NCI-H146 treated with DMSO at 0.1 percent for 48 hours (cell line): ENCODE results near the gene TM9SF1.
"Not testable (repeated sequence)": the region's sequence is repeated elsewhere in the genome, so short reads cannot be mapped to it uniquely, and the experiment has no call there.

Experiments
- DNase-seq: peaks from one replicate; lab custom pipeline; 2025; ENCODE audit not compliant: unreplicated experiment; lab: John Stamatoyannopoulos, UW

The TM9SF1 gene

DNA sequence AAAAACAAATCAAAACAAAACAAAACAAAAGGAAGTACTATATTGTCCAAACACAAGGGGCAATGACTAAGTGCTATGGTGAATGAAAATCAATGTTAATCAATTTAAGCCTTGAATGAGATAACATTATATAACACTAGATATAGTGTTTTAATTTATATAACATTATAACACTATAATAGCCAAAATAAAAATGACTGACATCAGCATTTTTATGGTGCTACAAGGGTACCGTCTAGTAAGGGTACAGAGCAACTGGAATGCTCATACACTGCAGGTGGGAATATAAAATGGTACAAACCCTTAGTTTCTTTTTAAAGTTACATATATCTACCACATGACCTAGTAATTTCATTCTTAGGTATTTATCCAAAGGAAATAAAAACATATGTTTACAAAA is 31.2 kb upstream of the TM9SF1 start:
- DNase-seq = no peak

DNA sequence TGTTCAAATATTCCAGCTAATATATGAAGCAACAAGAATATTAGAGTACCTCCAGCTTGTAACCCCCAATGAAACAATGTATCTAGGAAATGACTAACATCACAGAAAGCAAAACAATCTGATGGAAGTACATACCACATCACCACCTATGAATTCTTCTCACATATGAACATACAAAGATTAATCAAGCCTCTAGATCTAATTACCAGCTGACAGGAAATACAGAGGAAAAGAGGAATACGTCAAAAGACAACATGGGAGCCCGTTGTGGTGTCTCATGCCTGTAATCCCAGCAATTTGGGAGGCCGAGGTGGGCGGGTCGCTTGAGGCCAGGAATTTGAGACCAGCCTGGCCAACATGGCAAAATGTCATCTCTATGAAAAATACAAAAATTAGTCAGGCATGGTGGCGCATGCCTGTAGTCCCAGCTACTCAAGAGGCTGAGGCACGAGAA is 29.4 kb upstream of the TM9SF1 start:
- DNase-seq = no peak

GRCh38 chr14:24222987-24223386 is 27.7 kb upstream of the TM9SF1 start:
- DNase-seq = not testable (repeated sequence)

DNA sequence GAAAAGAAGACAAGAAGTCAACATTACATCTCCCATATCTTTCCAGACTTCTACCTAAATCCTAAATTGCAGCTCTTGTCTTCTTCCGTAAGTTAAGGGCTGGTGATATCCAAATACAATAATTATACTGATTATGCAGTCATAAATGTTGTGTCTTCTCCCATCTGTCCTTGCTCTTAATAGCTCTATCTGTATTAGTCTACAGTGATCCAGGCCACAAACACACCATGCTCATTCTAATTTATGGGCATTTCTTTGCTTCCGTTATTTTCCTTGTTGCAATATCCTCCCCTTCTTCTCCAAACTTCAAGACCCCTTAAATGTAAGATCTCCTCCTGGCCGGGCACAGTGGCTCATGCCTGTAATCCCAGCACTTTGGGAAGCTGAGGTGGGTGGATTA is 24.3 kb upstream of the TM9SF1 start:
- DNase-seq = no peak

- DNase-seq = no peak
These were observed 23.8 kb upstream of the TM9SF1 start for GRCh38 chr14:24219080-24219479.

- not testable (repeated sequence) for DNase-seq
These were observed 21.6 kb upstream of the TM9SF1 start for GRCh38 chr14:24216876-24217275.

- DNase-seq = no peak
These were observed 21.1 kb upstream of the TM9SF1 start for GRCh38 chr14:24216345-24216699.

GRCh38 chr14:24215495-24216344 is 20.5 kb upstream of the TM9SF1 start, which contains the start of gene MDP1:
TSS of gene MDP1 (minus strand) at chr14:24216066. CDS start at chr14:24215955, 111 bp downstream.
- DNase-seq = peak; percentile 73

DNA sequence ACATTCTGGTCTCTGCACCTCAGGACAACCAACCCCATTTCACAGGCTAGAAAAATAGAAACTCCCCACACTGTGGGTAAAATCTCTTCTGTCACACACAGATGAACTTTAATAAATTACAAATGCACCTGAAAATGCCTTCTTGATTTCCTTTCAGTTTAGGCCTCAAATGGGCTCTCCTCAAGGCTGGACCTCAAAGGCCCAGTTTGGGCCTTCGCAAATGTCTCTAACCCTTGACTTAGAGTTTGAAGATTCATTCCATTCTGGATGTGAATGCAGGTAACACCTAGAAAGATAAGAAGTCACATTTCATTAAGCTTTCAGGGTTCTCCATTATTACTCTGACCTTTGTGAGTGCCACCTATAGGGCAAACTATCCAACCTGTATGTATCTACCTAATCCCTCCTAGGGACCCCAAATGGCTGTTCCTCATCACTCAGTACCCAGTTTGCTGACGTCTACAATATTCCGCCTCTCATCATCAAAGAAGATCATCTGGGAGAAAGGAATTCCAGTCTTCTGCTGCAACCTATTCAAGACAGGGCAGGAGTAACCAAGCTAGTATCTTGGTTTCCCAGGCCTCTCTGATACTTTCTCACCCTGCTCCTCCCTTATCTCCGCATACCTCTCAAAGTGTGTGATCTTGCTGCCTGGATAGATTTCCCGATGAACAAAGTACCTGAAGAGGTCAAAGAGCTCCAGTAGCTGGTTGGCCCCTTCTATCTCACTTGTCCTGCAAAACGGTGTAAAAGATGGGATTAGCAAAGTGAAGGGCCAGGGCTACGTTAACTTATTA is 18.8 kb upstream of the TM9SF1 start:
- no peak for DNase-seq

DNA sequence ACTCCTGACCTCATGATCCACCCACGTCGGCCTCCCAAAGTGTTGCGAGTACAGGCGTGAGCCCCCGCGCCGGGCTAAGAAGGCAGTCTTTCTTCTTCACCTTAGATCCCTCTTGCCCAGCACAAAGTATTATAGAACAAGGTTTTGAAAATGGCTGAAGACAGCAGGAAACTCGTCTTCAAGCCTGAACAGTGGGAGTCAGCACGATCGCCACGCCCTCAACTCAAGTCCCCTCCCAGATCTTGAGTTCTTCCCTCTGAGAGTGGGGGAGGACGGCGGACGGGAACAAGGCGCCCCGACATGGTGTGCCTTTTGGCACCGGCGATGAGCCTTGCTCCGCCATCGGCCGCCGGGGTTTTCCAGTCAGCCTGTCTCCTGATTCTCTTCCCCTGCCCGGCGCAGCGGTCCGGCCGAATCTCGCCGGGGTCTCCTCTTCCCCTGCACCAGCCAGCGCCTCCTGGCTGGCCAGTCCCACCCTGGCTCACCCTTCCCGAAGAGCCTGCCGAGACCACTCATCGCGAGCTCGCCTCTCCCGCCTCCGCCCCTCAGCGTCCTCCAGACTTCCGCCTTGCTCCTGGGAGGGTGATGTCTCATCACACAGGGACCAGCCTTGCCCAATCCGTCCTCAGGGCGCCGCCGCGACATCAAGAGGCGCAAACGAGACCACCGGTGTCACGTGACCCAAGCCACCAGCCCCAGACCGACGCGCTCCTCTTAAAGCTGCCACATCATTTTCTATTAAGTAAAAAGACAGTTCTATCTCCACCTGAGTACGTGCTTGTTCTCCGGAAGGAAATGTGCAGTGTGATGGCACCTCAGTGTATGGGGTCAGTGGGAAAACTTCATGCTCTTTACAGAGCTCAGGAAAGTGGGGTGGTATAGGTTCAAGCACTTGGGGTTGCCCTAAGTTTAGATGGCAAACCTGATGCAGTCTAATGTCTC is 18.0 kb upstream of the TM9SF1 start, which contains the start of gene CHMP4A:
Gene CHMP4A (minus strand): TSS at position 565 of the 942 bp plus-strand sequence. CDS start 49 bp downstream, at position 516.
- DNase-seq = peak; percentile 84

GRCh38 chr14:24211311-24211710 is 16.1 kb upstream of the TM9SF1 start:
- no peak for DNase-seq

- DNase-seq = no peak
These were observed 12.4 kb upstream of the TM9SF1 start for GRCh38 chr14:24207625-24208024.

- DNase-seq = no peak
These were observed 11.9 kb upstream of the TM9SF1 start for GRCh38 chr14:24207104-24207551.

DNA sequence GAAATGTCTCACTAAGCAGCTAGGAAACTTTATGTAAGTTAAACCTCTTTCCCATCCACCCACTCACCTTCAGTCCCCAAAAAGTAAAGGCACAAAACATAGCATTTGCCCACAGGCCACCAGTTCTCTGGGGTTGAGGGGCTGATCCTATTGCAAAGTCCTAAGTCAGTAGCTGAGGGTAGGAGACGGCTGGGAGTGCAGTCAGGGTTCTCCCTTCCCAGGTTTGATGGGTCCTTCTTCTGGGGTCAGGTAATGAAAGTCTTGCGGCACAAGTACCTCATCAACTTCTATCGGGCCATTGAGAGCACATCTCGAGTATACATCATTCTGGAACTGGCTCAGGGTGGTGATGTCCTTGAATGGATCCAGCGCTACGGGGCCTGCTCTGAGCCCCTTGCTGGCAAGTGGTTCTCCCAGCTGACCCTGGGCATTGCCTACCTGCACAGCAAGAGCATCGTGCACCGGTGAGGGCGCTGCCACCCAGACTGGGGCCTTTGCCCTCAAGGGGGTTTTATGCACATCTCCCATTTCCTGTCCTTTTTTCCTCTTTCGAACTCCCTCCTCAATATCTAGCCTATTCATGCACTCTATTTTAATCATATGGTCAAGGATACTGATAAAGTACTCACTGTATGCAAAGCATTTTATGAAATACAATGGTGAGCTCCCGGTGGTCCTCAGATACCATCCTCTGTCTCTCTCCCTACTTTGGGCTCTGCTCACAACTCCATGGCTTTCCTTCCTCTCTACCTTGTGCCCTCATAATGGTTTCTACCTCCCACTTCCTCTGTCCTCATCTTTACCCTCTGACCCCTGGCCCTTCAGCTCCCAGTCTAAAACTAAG is 11.2 kb upstream of the TM9SF1 start:
- no peak for DNase-seq

DNA sequence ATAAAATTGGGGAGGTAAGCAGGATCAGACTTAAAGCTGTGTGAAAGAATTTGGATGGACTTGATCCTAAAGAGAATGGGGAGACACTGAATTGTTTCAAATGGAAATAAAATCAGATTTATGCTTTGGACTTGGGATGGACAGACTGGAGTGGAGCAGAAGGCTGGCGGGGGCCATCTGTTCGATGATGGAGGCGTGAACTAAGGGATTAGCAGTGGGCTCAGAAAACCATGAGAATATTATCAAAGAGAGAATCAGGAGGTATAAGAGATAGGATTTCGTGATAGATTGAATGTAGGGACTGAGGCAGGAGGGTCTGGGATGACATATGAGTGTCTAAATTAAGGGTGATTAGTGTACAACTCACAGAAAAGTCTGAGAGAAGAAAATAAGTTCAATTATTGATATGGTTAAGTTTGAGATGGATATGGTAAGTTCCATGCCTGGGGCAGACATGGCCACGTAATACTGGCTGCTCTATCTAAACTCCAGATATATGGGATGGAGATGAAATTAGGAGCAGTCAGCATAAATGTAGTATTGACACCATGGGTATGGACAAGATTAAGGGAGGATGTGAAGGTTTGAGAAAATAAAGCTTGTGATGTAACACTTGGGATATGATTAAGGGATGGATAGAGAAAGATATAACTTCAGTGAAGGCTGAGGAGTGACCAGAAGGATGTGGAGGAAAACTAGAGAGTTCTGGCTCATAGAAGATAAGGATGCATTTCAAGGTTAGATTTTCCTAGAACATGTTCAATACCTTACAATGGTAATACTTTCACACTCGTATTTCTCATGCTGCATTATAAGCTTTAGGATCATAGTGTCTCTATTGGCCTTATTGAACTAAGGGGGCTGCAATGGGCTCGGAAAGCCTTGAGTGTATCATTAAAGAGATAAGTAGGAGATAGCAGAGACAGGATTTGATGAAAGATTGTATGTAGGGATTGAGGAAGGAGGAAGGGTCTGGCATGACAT is 9.2 kb upstream of the TM9SF1 start:
- DNase-seq = no peak

DNA sequence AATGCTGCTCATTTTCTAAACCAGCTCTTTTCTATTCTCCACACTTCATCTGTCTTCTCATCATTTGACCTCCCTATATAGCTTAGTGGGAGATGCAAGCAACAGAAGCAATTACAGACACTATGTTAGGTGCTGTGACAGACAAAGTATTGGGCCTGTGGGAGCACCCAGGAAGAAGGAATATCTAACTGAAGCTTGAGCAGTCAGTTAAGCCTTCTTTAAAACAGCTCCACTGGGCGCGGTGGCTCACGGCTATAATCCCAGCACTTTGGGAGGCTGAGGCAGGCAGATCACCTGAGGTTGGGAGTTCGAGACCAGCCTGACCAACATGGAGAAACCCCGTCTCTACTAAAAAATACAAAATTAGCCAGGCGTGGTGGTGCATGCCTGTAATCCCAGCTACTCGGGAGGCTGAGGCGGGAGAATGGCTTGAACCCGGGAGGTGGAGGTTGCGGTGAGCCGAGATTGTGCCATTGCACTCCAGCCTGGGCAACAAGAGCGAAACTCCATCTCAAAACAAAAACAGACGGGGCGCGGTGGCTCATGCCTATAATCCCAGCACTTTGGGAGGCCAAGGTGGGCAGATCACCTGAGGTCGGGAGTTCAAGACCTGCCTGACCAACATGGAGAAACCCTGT is 8.1 kb upstream of the TM9SF1 start:
- not testable (repeated sequence) for DNase-seq

GRCh38 chr14:24202538-24202937 is 7.3 kb upstream of the TM9SF1 start:
- DNase-seq = not testable (repeated sequence)
